H1 (cell line): ENCODE data around the gene SPATA21. TPM values are rescaled to one million over a fixed set of nuclear protein-coding genes. Genes with fewer than 3 reads are reported as not detected.

ENCODE experiments used
- CTCF ChIA-PET: fragments of 300-600 bp; sonication (Branson Sonifier 250); formaldehyde crosslinking; loops from one replicate; lab custom pipeline; 2021; ENCODE audit not compliant: partially characterized antibody; lab: Charles Lee
- POLR2A ChIA-PET: fragments of 300-600 bp; sonication (Branson Sonifier 250); formaldehyde crosslinking; loops from one replicate; lab custom pipeline; 2021; ENCODE audit warnings: inconsistent platforms; ENCODE audit not compliant: partially characterized antibody; lab: Charles Lee
- DNase-seq, 2 experiments: peaks; one replicate each; pipeline versions ENCODE4 v3.0.0 to v3.0.0-alpha.2; 2010 to 2022; ENCODE audit warnings: low spot score in 2 of 2, low read depth in 1 of 2, mixed read lengths in 1 of 2
- FAIRE-seq: peaks from 2 replicates; lab custom pipeline; 2011; peaks lifted over from hg19 to GRCh38; lab: Jason Lieb, UNC
- H2AFZ ChIP-seq: 2 replicates; pipeline ENCODE4 v1.8.1; 2012; ENCODE audit warnings: low read length, inconsistent platforms
- H2AK5ac ChIP-seq: 2 replicates; pipeline ENCODE4 v1.6.1; 2013; ENCODE audit warnings: low read depth, low read length
- H2BK120ac ChIP-seq: replicated peaks from 2 replicates; pipeline ENCODE3; 2013; ENCODE audit warnings: low read depth, low read length, inconsistent platforms
- H2BK12ac ChIP-seq: 2 replicates; pipeline ENCODE4 v1.6.1; 2013; ENCODE audit warnings: low read depth, low read length
- H2BK15ac ChIP-seq: 2 replicates; pipeline ENCODE4 v1.6.1; 2013; ENCODE audit warnings: low read length
- H2BK20ac ChIP-seq: 2 replicates; pipeline ENCODE4 v1.6.1; 2013; ENCODE audit warnings: low read length
- H2BK5ac ChIP-seq: 2 replicates; pipeline ENCODE4 v1.6.1; 2013; ENCODE audit warnings: low read depth, low read length
- H3K14ac ChIP-seq: 2 replicates; pipeline ENCODE4 v1.6.1; 2013; ENCODE audit warnings: inconsistent platforms; ENCODE audit not compliant: insufficient read length
- H3K18ac ChIP-seq: 2 replicates; pipeline ENCODE4 v1.6.1; 2013; ENCODE audit warnings: low read length; ENCODE audit errors: extremely low read depth
- H3K23ac ChIP-seq: 2 replicates; pipeline ENCODE4 v1.6.1; 2013; ENCODE audit warnings: inconsistent platforms; ENCODE audit not compliant: insufficient read length
- H3K23me2 ChIP-seq: 2 replicates; pipeline ENCODE4 v1.6.1; 2013; ENCODE audit warnings: low read depth, low read length
- H3K27ac ChIP-seq: 2 replicates; pipeline ENCODE4 v1.6.1; 2011; ENCODE audit warnings: low read depth, low read length, inconsistent platforms
- H3K27me3 ChIP-seq, 4 experiments: replicated peaks in 1 of 4; 1 replicate in 1 of 4; 2 replicates in 3 of 4; pipeline versions ENCODE4 v1.6.1 to v1.8.1; 2011 to 2013; ENCODE audit warnings: low read length in 3 of 4, mild to moderate bottlenecking in 3 of 4, inconsistent platforms in 2 of 4, mixed read lengths in 2 of 4, moderate library complexity in 1 of 4; ENCODE audit not compliant: control insufficient read depth in 3 of 4, insufficient read depth in 3 of 4; ENCODE audit errors: extremely low read depth in 1 of 4
- H3K36me3 ChIP-seq, 4 experiments: 2 replicates each; pipeline versions ENCODE4 v1.6.1 to v1.8.1; 2011 to 2013; ENCODE audit warnings: mild to moderate bottlenecking in 4 of 4, low read length in 3 of 4, moderate library complexity in 2 of 4, control low read depth in 1 of 4, inconsistent platforms in 1 of 4; ENCODE audit not compliant: insufficient read depth in 4 of 4, control insufficient read depth in 2 of 4
- H3K4ac ChIP-seq: replicated peaks from 2 replicates; pipeline ENCODE3; 2013; ENCODE audit warnings: low read length, low read depth, mixed read lengths, inconsistent platforms; ENCODE audit not compliant: insufficient read length
- H3K4me1 ChIP-seq, 4 experiments: replicated peaks in 1 of 4; 1 replicate in 1 of 4; 2 replicates in 3 of 4; pipeline versions ENCODE4 v1.6.1 to v1.8.1; 2011 to 2013; ENCODE audit warnings: low read length in 3 of 4, inconsistent platforms in 2 of 4, mixed read lengths in 1 of 4; ENCODE audit not compliant: insufficient read depth in 4 of 4, control insufficient read depth in 3 of 4
- H3K4me2 ChIP-seq, 2 experiments: 2 replicates each; pipeline versions ENCODE4 v1.6.1 to v1.8.1; 2011 to 2013; ENCODE audit warnings: low read depth in 2 of 2, low read length in 2 of 2, control low read depth in 1 of 2, inconsistent platforms in 1 of 2, mild to moderate bottlenecking in 1 of 2; ENCODE audit not compliant: insufficient read depth in 1 of 2
- H3K4me3 ChIP-seq, 4 experiments: fragments of 200-600, 300-600 bp in 1 of 4; sonication (generic), shearing (Covaris generic), sonication (Bioruptor Twin) in 1 of 4; 2 replicates each; pipeline versions ENCODE4 v1.5.1 to v1.8.1; 2011 to 2016; ENCODE audit warnings: low read length in 4 of 4, low read depth in 3 of 4, control low read depth in 2 of 4, inconsistent platforms in 2 of 4, mild to moderate bottlenecking in 2 of 4, mixed read lengths in 1 of 4, moderate library complexity in 1 of 4; ENCODE audit not compliant: insufficient read depth in 2 of 4; ENCODE audit errors: extremely low read depth in 1 of 4
- H3K56ac ChIP-seq: replicated peaks from 2 replicates; pipeline ENCODE3; 2013; ENCODE audit warnings: low read depth, mild to moderate bottlenecking, mixed read lengths, low read length, inconsistent platforms; ENCODE audit not compliant: insufficient read length
- H3K79me1 ChIP-seq: 2 replicates; pipeline ENCODE4 v1.6.1; 2013; ENCODE audit warnings: low read depth, low read length, control low read depth
- H3K79me2 ChIP-seq, 2 experiments: 2 replicates each; pipeline versions ENCODE4 v1.6.1 to v1.8.1; 2012 to 2013; ENCODE audit warnings: low read length in 2 of 2, mild to moderate bottlenecking in 2 of 2, inconsistent platforms in 1 of 2; ENCODE audit not compliant: insufficient read depth in 2 of 2, control insufficient read depth in 1 of 2
- H3K9ac ChIP-seq, 4 experiments: replicated peaks in 1 of 4; 1 replicate in 1 of 4; 2 replicates in 3 of 4; pipeline versions ENCODE4 v1.6.1 to v1.8.1; 2011 to 2013; ENCODE audit warnings: low read depth in 3 of 4, low read length in 3 of 4, control low read depth in 2 of 4, mild to moderate bottlenecking in 2 of 4, moderate library complexity in 2 of 4, inconsistent platforms in 1 of 4; ENCODE audit errors: extremely low read depth in 1 of 4
- H3K9me3 ChIP-seq, 2 experiments: 2 replicates each; pipeline versions ENCODE4 v1.6.1 to v1.8.1; 2012 to 2013; ENCODE audit warnings: mild to moderate bottlenecking in 2 of 2, moderate library complexity in 2 of 2, control low read depth in 1 of 2, inconsistent platforms in 1 of 2, low read depth in 1 of 2, low read length in 1 of 2, mixed read lengths in 1 of 2; ENCODE audit not compliant: insufficient read depth in 2 of 2
- H4K20me1 ChIP-seq, 2 experiments: replicated peaks in 1 of 2; 2 replicates each; pipeline versions ENCODE3 to v1.8.1; 2011 to 2013; ENCODE audit warnings: inconsistent platforms in 2 of 2, low read length in 2 of 2, mild to moderate bottlenecking in 1 of 2; ENCODE audit not compliant: insufficient read depth in 2 of 2, control insufficient read depth in 1 of 2
- H4K5ac ChIP-seq: 2 replicates; pipeline ENCODE4 v1.6.1; 2013; ENCODE audit warnings: low read length, low read depth, mixed read lengths, inconsistent platforms; ENCODE audit not compliant: insufficient read length
- H4K8ac ChIP-seq: 2 replicates; pipeline ENCODE4 v1.8.0; 2013; ENCODE audit warnings: mild to moderate bottlenecking, moderate library complexity, low read length, inconsistent platforms; ENCODE audit not compliant: insufficient read depth; ENCODE audit errors: extremely low read depth
- H4K91ac ChIP-seq: replicated peaks from 2 replicates; pipeline ENCODE3; 2013; ENCODE audit warnings: low read length, mixed read lengths, inconsistent platforms; ENCODE audit not compliant: insufficient read length
- GABPA ChIP-seq: IDR thresholded peaks from 2 replicates; pipeline ENCODE4 v1.6.1; 2011; ENCODE audit warnings: mild to moderate bottlenecking, low read length, moderate library complexity, borderline replicate concordance; ENCODE audit not compliant: insufficient read depth
- RAD21 ChIP-seq, 2 experiments: IDR thresholded peaks in 1 of 2; conservative IDR thresholded peaks in 1 of 2; 2 replicates each; pipeline ENCODE4 v1.6.1; 2011; ENCODE audit warnings: low read depth in 2 of 2, low read length in 2 of 2, improper control_type of control experiment in 1 of 2, inconsistent platforms in 1 of 2, mild to moderate bottlenecking in 1 of 2, moderate library complexity in 1 of 2
- RFX5 ChIP-seq: IDR thresholded peaks from 2 replicates; pipeline ENCODE4 v1.6.1; 2011; ENCODE audit warnings: low read depth, low read length, improper control_type of control experiment, borderline replicate concordance
- ZNF274 ChIP-seq: IDR thresholded peaks from 2 replicates; pipeline ENCODE4 v1.7.0; 2012; ENCODE audit warnings: low read length, borderline replicate concordance; ENCODE audit errors: extremely low read depth
- WGBS, 2 experiments: shearing (Covaris generic) in 1 of 2; methylation state at CpG; one replicate each; pipeline versions ENCODE4 v1.1.6 to v1.1.7; 2013 to 2015; ENCODE audit warnings: low lambda C conversion rate in 2 of 2, mixed read lengths in 2 of 2, inconsistent platforms in 1 of 2, low coverage in 1 of 2, missing lambda C conversion rate in 1 of 2; ENCODE audit not compliant: insufficient replicate concordance in 2 of 2, insufficient coverage in 1 of 2, insufficient read length in 1 of 2; ENCODE audit errors: extremely low coverage in 1 of 2, missing lambda C conversion rate in 1 of 2; 5-methylcytosine and 5-hydroxymethylcytosine counted together
- polyA plus RNA-seq, 7 experiments: library from polyadenylated mRNA; depleted of rRNA in 3 of 7; stranded (reverse) in 5 of 7; unstranded in 2 of 7; fragments of >200 nt in 5 of 7; fragments of 200-250 nt in 2 of 7; gene quantifications; 1 replicate in 5 of 7; 2 replicates in 1 of 7; 4 replicates in 1 of 7; pipeline versions ENCODE4 v1.2.1 to v1.2.3, GENCODE V29; 2011 to 2013; ENCODE audit warnings: missing spikeins in 2 of 7, mixed read lengths in 2 of 7
- total RNA-seq: library from RNA; stranded (reverse); fragmentation: NEBNext Ultra II Directional; extraction: Animal tissue kit (Norgen Biotek cat#: 25700); gene quantifications from 2 replicates; pipeline ENCODE4 v1.2.1, GENCODE V29; 2021

The SPATA21 gene
- total and polyA plus RNA-seq, 2 of the 8 experiments (the other 6 are each of a cell fraction or from before 2014, with no cell fraction given): not detected

DNA sequence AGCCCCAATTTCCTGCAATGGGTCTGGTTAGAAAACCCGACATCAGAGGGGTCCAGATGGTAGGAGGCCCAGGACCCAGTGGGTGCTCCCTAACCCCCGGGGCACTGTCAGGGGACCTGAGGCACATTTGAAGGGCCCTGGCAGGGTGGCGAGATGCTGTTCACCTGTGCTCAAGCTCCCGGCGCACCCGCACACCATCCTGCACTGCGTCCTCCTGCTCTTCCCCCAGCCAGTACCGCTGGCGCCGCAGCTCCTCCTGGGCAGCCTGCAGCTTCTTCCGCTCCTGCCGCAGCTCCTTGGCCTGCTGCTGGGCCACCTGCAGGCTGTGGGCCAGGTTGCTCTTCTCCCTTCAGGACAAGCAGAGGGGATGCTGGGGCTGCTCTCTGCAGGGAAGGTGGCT, 40.9 kb upstream of the SPATA21 start:
- H3K9me3 ChIP-seq: no peaks in the 10 kb centered on the region
- H3K9ac ChIP-seq: no peak overlapping the region
- H2AFZ ChIP-seq: no peak overlapping the region
- no peaks in the 10 kb centered on the region for H3K4me1 ChIP-seq
- no peak overlapping the region for H4K5ac ChIP-seq
- H2BK120ac ChIP-seq: no peak overlapping the region
- DNase-seq: no peak
- H3K23me2 ChIP-seq: no peaks in the 10 kb centered on the region
- no peak overlapping the region for H3K14ac ChIP-seq
- CTCF ChIA-PET: interaction anchor here (0.6 to 3.2 kb wide), 2 partner anchors 13 to 1642 kb away, joined by 5 to 9 read pairs; no protein-coding TSS in a partner anchor
- H2BK15ac ChIP-seq: no peak overlapping the region
- no peaks in the 10 kb centered on the region for H3K79me2 ChIP-seq
- no peak overlapping the region for H2BK12ac ChIP-seq
- H3K18ac ChIP-seq: no peak overlapping the region
- no peak overlapping the region for H4K91ac ChIP-seq
- no peak overlapping the region for H4K8ac ChIP-seq
- no peak for TF ChIP-seq GABPA
- no peak for TF ChIP-seq RAD21 (IDR thresholded peaks at IDR 0.05 in 1 of 2, conservative IDR thresholded peaks at IDR 0.05 in 1 of 2; ENCODE audit: low read depth in 2 of 2, low read length in 2 of 2)
- TF ChIP-seq RFX5: no peak
- TF ChIP-seq ZNF274: no peak
- H3K4me3 ChIP-seq: no peak overlapping the region
- H3K27ac ChIP-seq: no peak overlapping the region
- H3K23ac ChIP-seq: no peak overlapping the region
- H2BK20ac ChIP-seq: no peak overlapping the region
- no peak overlapping the region for H2BK5ac ChIP-seq
- no peak overlapping the region for H3K4ac ChIP-seq
- H3K4me2 ChIP-seq: no peak overlapping the region
- no peak overlapping the region for H2AK5ac ChIP-seq
- FAIRE-seq: no peak
- POLR2A ChIA-PET: interaction anchor here (0.6 to 1.7 kb wide), 2 partner anchors 10 to 100 kb away, joined by 3 to 4 read pairs; no protein-coding TSS in a partner anchor
- H3K36me3 ChIP-seq: peaks cover 3 to 22% (median 11%) of the 10 kb centered on the region in 4 experiments; a peak in 6 of 8 replicates
- H4K20me1 ChIP-seq: no peaks in the 10 kb centered on the region
- no peak overlapping the region for H3K56ac ChIP-seq
- 92% methylated on average over 12 of the region's 12 CpGs; no CpG with 5 or more reads in 1 of the 2 experiments for WGBS, 2 experiments
- no peaks in the 10 kb centered on the region for H3K27me3 ChIP-seq
- no peaks in the 10 kb centered on the region for H3K79me1 ChIP-seq
